GM12873 (cell line): ENCODE results near the gene OPRPN.

Experiments
- TF ChIP-seq, protein P1 (sequence below): IDR thresholded peaks from 2 replicates; pipeline ENCODE4 v1.5.1; 2012; ENCODE audit warnings: low read depth, mild to moderate bottlenecking, moderate library complexity, low read length, control low read depth; ENCODE audit not compliant: insufficient read depth; ENCODE audit errors: missing control alignments

Gene OPRPN, protein sequence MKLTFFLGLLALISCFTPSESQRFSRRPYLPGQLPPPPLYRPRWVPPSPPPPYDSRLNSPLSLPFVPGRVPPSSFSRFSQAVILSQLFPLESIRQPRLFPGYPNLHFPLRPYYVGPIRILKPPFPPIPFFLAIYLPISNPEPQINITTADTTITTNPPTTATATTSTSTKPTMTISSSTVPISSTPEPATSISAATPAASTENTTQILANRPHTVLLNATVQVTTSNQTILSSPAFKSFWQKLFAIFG

DNA sequence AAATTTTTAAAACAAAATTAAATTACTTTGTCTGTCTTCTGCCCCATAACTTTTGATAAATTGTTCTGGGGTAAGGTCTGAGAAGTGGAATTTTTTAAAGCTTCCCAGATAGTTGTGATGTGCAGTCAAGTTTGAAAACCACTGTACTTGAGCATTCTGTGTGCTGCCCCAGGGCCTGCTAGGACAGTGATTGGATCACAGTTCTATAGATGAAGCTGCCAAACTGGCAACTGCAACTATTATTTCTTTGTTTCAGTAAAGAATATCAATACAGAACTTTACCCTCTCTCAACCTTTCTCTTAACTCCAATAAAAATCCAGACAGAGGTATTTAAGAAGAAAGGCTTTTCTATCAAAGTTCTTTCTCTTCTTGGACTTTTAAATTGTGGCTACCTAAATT, at the start of gene OPRPN:
OPRPN (plus strand) TSS at position 361 of the 400 bp plus-strand sequence. CDS start 1,346 bp downstream, outside the sequence.
- TF ChIP-seq, protein P1, sequence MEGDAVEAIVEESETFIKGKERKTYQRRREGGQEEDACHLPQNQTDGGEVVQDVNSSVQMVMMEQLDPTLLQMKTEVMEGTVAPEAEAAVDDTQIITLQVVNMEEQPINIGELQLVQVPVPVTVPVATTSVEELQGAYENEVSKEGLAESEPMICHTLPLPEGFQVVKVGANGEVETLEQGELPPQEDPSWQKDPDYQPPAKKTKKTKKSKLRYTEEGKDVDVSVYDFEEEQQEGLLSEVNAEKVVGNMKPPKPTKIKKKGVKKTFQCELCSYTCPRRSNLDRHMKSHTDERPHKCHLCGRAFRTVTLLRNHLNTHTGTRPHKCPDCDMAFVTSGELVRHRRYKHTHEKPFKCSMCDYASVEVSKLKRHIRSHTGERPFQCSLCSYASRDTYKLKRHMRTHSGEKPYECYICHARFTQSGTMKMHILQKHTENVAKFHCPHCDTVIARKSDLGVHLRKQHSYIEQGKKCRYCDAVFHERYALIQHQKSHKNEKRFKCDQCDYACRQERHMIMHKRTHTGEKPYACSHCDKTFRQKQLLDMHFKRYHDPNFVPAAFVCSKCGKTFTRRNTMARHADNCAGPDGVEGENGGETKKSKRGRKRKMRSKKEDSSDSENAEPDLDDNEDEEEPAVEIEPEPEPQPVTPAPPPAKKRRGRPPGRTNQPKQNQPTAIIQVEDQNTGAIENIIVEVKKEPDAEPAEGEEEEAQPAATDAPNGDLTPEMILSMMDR, result no peak

DNA sequence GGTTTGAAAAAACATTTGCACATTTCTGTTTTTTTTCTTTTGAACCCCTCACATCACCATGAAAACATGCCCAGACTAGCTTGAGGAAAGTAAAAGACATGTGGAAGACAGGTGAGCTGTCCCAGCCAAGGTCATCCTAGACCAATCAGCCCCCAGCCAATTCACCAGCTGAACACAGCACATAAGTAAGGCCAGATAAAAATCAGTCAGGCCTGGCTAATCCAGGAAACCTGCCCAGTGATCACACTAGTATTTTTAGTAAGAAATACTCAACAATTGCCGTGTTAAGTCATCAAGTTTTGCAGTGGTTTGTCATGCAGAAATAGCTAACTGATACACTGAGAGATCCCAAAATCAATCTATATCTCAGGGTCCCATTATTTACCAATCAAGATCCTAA, 41.6 kb upstream of the OPRPN start:
- TF ChIP-seq, protein P1, result no peak

DNA sequence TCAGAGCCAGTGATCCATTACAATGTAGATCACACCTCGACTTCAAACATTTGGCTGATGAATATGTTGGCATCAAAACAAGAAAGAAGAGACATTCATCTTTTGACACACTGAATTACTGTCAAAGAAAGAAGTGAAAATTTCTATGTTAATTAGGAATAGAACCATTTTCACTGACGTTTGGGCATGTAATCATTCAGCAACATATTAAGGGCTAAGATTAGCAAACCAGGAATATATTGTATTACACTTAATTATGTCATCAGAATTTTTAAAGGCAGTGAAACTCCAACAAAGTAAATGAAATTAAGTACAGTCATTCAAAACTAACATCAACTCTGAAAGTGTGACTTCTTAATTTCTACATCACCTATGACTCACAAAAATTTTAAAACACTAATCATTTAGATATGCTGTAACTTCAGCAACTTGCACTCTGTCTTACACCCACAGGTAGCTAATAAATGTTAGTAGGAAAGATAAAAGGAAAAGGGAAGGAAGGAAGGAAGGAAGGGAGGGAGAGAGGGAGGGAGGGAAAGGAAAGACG, 38.6 kb upstream of the OPRPN start:
- TF ChIP-seq, protein P1, result no peak

DNA sequence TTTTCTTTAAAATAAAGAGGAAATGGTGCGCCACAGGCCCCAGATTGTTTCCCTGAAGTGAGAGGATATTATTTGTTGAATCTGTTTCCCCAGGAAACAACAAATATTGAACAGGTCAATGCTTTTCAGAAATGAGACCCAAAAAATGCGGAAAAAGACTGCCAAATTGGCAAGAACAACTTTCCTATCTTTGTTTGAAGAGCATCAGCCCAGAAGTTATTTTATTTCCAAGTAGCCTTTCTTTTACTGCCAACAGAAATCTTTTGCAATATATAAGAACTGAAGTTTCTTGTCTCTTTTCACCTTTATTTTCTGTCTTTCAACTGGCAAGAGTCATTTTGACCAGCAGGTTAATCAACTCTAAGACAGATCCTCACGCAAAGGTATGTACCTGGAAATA, 37.3 kb upstream of the OPRPN start, which contains the start of gene SMR3A:
SMR3A (plus strand) TSS at position 301 of the 400 bp plus-strand sequence. CDS start 1,356 bp downstream, outside the sequence.
- TF ChIP-seq, protein P1, result no peak

DNA sequence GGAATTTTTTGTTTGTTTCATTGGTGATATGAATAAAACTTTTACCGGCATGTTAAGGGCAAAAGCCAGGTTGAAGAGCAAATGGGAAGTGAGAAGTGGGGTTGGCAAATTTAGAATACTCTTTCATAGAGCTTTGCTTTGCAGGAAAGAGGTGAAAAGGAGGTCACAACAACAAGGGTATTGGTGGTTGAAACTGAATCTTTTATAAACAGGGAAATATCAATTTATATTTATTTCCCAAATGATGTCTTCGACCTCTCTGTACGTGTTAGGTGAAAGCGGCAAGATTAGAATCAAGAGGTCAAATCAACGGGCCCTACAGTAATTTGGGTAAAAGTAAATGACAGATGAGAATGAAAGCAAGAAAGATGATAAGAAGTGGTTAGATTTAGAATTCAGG, 33.7 kb upstream of the OPRPN start:
- TF ChIP-seq, protein P1, result no peak

DNA sequence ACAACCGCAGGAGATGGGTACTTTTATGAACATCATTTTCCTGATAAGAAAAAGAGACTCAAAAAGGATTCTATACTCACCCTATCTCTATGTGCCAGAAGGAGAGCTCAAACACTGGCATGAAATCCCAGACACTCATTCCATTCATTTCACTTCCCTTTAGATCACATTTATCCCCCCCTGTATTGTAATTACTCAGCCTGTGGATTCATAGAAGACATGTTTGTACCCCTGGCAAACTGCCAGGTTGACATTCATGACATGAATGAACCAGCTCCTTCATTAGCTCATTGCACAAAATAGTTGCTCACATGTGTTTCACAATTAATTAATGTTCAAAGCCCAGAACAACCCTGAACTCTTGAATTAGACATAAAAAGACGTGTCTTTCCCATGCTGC, 32.3 kb upstream of the OPRPN start:
- TF ChIP-seq, protein P1, result no peak

DNA sequence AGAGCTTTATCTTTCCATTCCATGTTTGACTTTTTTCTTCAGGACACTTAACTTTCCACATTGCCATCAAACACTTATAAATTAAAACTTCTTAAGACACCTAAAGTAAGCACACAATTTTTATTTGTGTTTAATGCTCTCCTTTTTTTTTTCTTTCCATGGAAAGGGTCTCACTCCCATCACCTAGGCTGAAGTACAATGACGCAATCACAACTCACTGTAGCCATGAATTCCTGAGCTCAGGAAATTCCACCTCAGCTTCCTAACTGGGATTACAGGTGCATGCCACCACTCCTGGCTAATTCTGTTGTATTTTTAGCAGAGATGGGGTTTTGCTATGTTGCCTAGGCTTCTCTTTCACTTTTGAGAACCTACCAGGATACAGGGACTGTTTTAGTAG, 29.9 kb upstream of the OPRPN start:
- TF ChIP-seq, protein P1, result no peak
